GM18951 (cell line): ENCODE results near the gene SYNE2.

Experiments
- POLR2A ChIP-seq: IDR thresholded peaks from 4 replicates; pipeline ENCODE4 v1.6.1; 2011; ENCODE audit warnings: mild to moderate bottlenecking; ENCODE audit not compliant: insufficient read length, insufficient read depth; ENCODE audit errors: extremely low read depth
- in situ Hi-C: fragments of 300-500 bp; cut with MboI; formaldehyde crosslinking; loops from one replicate; pipeline ENCODE4 v1.12.0; 2022; ENCODE audit warnings: low sequenced_read_pairs, mixed read lengths, inconsistent platforms; ENCODE audit not compliant: unreplicated experiment

SYNE2 gene

GRCh38 chr14:64088647-64088964, 235.8 kb downstream of the SYNE2 start:
- TF ChIP-seq POLR2A = no peak
- in situ Hi-C loops = no loop called here

GRCh38 chr14:64089920-64090319, 237.1 kb downstream of the SYNE2 start:
- no peak for TF ChIP-seq POLR2A
- in situ Hi-C loops = no loop called here

- in situ Hi-C loops = no loop called here
- TF ChIP-seq POLR2A = no peak
These were observed 238.4 kb downstream of the SYNE2 start for GRCh38 chr14:64091217-64091616.

- in situ Hi-C loops = no loop called here
- no peak for TF ChIP-seq POLR2A
These were observed 239.5 kb downstream of the SYNE2 start for GRCh38 chr14:64092338-64092737.

- no peak for TF ChIP-seq POLR2A
- in situ Hi-C loops = no loop called here
These were observed 240.1 kb downstream of the SYNE2 start for GRCh38 chr14:64092940-64093339.

GRCh38 chr14:64095620-64096019, 242.8 kb downstream of the SYNE2 start:
- in situ Hi-C loops = no loop called here
- no peak for TF ChIP-seq POLR2A

- in situ Hi-C loops = no loop called here
- no peak for TF ChIP-seq POLR2A
These were observed 245.3 kb downstream of the SYNE2 start for GRCh38 chr14:64098120-64098519.

- TF ChIP-seq POLR2A = no peak
- in situ Hi-C loops = no loop called here
These were observed 254.6 kb downstream of the SYNE2 start for GRCh38 chr14:64107438-64107837.

- no peak for TF ChIP-seq POLR2A
- in situ Hi-C loops = no loop called here
These were observed 257.2 kb downstream of the SYNE2 start for GRCh38 chr14:64109819-64110554.

GRCh38 chr14:64110802-64111201, 258.0 kb downstream of the SYNE2 start:
- in situ Hi-C loops = no loop called here
- no peak for TF ChIP-seq POLR2A

- no peak for TF ChIP-seq POLR2A
- in situ Hi-C loops = no loop called here
These were observed 260.3 kb downstream of the SYNE2 start for GRCh38 chr14:64112867-64113678.

GRCh38 chr14:64114166-64114565, 261.4 kb downstream of the SYNE2 start:
- in situ Hi-C loops = no loop called here

GRCh38 chr14:64114796-64115195, 262.0 kb downstream of the SYNE2 start:
- in situ Hi-C loops = no loop called here
- no peak for TF ChIP-seq POLR2A

More at GRCh38 chr14:64114166-64114565, 261.4 kb downstream of the SYNE2 start:
- TF ChIP-seq POLR2A = no peak

GRCh38 chr14:64115401-64115800, 262.6 kb downstream of the SYNE2 start:
- in situ Hi-C loops = no loop called here
- no peak for TF ChIP-seq POLR2A
